KMS-11 (cell line): ENCODE results near the gene SBSN.

ENCODE experiments used
- H2AFZ ChIP-seq: fragments of 200-600 bp; sonication (generic); 2 replicates; pipeline ENCODE4 v1.6.1; 2016; ENCODE audit warnings: antibody characterized with exemption, mixed run types, low read depth
- H3K27ac ChIP-seq: fragments of 200-600 bp; sonication (generic); 2 replicates; pipeline ENCODE4 v1.6.1; 2016; ENCODE audit warnings: mild to moderate bottlenecking, mixed run types
- H3K27me3 ChIP-seq: fragments of 200-600 bp; sonication (generic); 2 replicates; pipeline ENCODE4 v1.6.1; 2017; ENCODE audit warnings: mild to moderate bottlenecking, low read depth, mixed run types, moderate library complexity; ENCODE audit not compliant: insufficient read depth
- H3K36me3 ChIP-seq: fragments of 200-600 bp; sonication (generic); 2 replicates; pipeline ENCODE4 v1.6.1; 2017; ENCODE audit warnings: mild to moderate bottlenecking, mixed run types; ENCODE audit not compliant: insufficient read depth
- H3K4me1 ChIP-seq: fragments of 200-600 bp; sonication (generic); 2 replicates; pipeline ENCODE4 v1.6.1; 2016; ENCODE audit warnings: mild to moderate bottlenecking, low read depth, mixed run types; ENCODE audit not compliant: poor library complexity, severe bottlenecking
- H3K4me2 ChIP-seq: fragments of 200-600 bp; sonication (generic); 2 replicates; pipeline ENCODE4 v1.7.0; 2016; ENCODE audit warnings: mild to moderate bottlenecking, mixed run types
- H3K4me3 ChIP-seq: fragments of 200-600 bp; sonication (generic); IDR thresholded peaks from 2 replicates; pipeline ENCODE4 v1.6.1; 2017; ENCODE audit warnings: low read depth, low read length, mixed read lengths; ENCODE audit not compliant: insufficient read depth
- H3K79me2 ChIP-seq: fragments of 200-600 bp; sonication (generic); 2 replicates; pipeline ENCODE4 v1.6.1; 2016; ENCODE audit warnings: low read depth, mixed run types; ENCODE audit not compliant: insufficient read depth
- H3K9ac ChIP-seq: fragments of 200-600 bp; sonication (generic); 2 replicates; pipeline ENCODE4 v1.6.1; 2016; ENCODE audit warnings: mild to moderate bottlenecking, mixed run types
- H4K20me1 ChIP-seq: fragments of 200-600 bp; sonication (generic); 2 replicates; pipeline ENCODE4 v1.6.1; 2016; ENCODE audit warnings: mild to moderate bottlenecking, mixed run types; ENCODE audit not compliant: insufficient read depth
- CTCF ChIP-seq: fragments of 200-600 bp; sonication (generic); conservative IDR thresholded peaks from 2 replicates; pipeline ENCODE4 v1.6.1; 2017; ENCODE audit warnings: low read depth, mild to moderate bottlenecking, antibody characterized with exemption, low read length, moderate library complexity, mixed read lengths

Gene SBSN

GRCh38 chr19:35555301-35556005 lies 27.3 kb upstream of the SBSN start:
- Histone ChIP-seq H3K27me3 (peaks cover 33% of the 10 kb centered on the region; the same call in 1 of the 2 replicates), H3K27ac (no peak overlapping the region), H2AFZ (no peak overlapping the region), H3K36me3 (no peaks in the 10 kb centered on the region), H3K9ac (no peak overlapping the region), H3K79me2 (no peaks in the 10 kb centered on the region), H3K4me1 (no peaks in the 10 kb centered on the region), H4K20me1 (no peaks in the 10 kb centered on the region), H3K4me3 (no peak overlapping the region), H3K4me2 (no peak overlapping the region)
- TF ChIP-seq CTCF = 0 out of 2 replicates have a peak, but pooled peaks have one; percentile 16

GRCh38 chr19:35554076-35554475 lies 26.0 kb upstream of the SBSN start:
- H3K79me2 ChIP-seq = no peaks in the 10 kb centered on the region
- no peak overlapping the region for H2AFZ ChIP-seq
- no peaks in the 10 kb centered on the region for H3K36me3 ChIP-seq
- H3K4me1 ChIP-seq = no peaks in the 10 kb centered on the region
- no peak overlapping the region for H3K4me3 ChIP-seq
- peaks cover 20% of the 10 kb centered on the region; the same call in 1 of the 2 replicates for H3K27me3 ChIP-seq
- H3K9ac ChIP-seq = no peak overlapping the region
- H3K4me2 ChIP-seq = no peak overlapping the region
- H4K20me1 ChIP-seq = no peaks in the 10 kb centered on the region
- no peak overlapping the region for H3K27ac ChIP-seq
- no peak for TF ChIP-seq CTCF

- H3K27me3 ChIP-seq = peaks cover 17% of the 10 kb centered on the region; the same call in 1 of the 2 replicates
- H3K9ac ChIP-seq = no peak overlapping the region
- no peak overlapping the region for H3K27ac ChIP-seq
- no peaks in the 10 kb centered on the region for H3K4me1 ChIP-seq
- H3K4me2 ChIP-seq = no peak overlapping the region
- no peak overlapping the region for H3K4me3 ChIP-seq
- H2AFZ ChIP-seq = no peak overlapping the region
- no peaks in the 10 kb centered on the region for H4K20me1 ChIP-seq
- H3K79me2 ChIP-seq = no peaks in the 10 kb centered on the region
- no peaks in the 10 kb centered on the region for H3K36me3 ChIP-seq
- no peak for TF ChIP-seq CTCF
Measured at GRCh38 chr19:35553385-35554000, 25.4 kb upstream of the SBSN start.

GRCh38 chr19:35552534-35553384 lies 24.6 kb upstream of the SBSN start:
- no peaks in the 10 kb centered on the region for H3K36me3 ChIP-seq
- H3K4me1 ChIP-seq = no peaks in the 10 kb centered on the region
- no peak for TF ChIP-seq CTCF
- H3K79me2 ChIP-seq = no peaks in the 10 kb centered on the region
- H3K27ac ChIP-seq = no peak overlapping the region
- no peak overlapping the region for H3K9ac ChIP-seq
- no peaks in the 10 kb centered on the region for H4K20me1 ChIP-seq
- H3K27me3 ChIP-seq = peaks cover 17% of the 10 kb centered on the region; the same call in 1 of the 2 replicates
- no peak overlapping the region for H3K4me2 ChIP-seq
- no peak overlapping the region for H3K4me3 ChIP-seq
- no peak overlapping the region for H2AFZ ChIP-seq
